ENCODE results near the gene RDH16.

DNA sequence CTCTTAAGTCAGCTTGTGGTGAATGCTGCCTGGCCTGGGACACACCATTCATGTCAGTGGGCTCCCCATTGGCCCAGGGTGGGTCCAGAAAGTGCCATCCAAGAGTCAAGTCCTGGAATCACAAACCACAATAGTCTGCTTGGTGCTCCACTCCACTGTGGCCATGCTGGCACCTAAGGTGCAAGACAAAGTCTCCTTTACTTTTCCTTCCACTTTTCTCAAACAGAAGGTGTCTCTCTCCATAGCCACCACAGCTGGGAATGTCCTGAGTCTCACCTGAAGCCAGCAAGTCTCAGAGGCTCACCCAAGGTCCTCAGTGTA is 9.0 kb downstream of the RDH16 start:
- TF ChIP-seq, protein P1, sequence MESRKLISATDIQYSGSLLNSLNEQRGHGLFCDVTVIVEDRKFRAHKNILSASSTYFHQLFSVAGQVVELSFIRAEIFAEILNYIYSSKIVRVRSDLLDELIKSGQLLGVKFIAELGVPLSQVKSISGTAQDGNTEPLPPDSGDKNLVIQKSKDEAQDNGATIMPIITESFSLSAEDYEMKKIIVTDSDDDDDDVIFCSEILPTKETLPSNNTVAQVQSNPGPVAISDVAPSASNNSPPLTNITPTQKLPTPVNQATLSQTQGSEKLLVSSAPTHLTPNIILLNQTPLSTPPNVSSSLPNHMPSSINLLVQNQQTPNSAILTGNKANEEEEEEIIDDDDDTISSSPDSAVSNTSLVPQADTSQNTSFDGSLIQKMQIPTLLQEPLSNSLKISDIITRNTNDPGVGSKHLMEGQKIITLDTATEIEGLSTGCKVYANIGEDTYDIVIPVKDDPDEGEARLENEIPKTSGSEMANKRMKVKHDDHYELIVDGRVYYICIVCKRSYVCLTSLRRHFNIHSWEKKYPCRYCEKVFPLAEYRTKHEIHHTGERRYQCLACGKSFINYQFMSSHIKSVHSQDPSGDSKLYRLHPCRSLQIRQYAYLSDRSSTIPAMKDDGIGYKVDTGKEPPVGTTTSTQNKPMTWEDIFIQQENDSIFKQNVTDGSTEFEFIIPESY (IDR thresholded peaks at IDR 0.05): no peak
- TF ChIP-seq, protein P2, sequence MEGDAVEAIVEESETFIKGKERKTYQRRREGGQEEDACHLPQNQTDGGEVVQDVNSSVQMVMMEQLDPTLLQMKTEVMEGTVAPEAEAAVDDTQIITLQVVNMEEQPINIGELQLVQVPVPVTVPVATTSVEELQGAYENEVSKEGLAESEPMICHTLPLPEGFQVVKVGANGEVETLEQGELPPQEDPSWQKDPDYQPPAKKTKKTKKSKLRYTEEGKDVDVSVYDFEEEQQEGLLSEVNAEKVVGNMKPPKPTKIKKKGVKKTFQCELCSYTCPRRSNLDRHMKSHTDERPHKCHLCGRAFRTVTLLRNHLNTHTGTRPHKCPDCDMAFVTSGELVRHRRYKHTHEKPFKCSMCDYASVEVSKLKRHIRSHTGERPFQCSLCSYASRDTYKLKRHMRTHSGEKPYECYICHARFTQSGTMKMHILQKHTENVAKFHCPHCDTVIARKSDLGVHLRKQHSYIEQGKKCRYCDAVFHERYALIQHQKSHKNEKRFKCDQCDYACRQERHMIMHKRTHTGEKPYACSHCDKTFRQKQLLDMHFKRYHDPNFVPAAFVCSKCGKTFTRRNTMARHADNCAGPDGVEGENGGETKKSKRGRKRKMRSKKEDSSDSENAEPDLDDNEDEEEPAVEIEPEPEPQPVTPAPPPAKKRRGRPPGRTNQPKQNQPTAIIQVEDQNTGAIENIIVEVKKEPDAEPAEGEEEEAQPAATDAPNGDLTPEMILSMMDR (IDR thresholded peaks at IDR 0.05; ENCODE audit: low read depth, low read length, missing input control): no peak
- no peak for TF ChIP-seq TAF1 (conservative IDR thresholded peaks at IDR 0.05)
- TF ChIP-seq, protein P3, sequence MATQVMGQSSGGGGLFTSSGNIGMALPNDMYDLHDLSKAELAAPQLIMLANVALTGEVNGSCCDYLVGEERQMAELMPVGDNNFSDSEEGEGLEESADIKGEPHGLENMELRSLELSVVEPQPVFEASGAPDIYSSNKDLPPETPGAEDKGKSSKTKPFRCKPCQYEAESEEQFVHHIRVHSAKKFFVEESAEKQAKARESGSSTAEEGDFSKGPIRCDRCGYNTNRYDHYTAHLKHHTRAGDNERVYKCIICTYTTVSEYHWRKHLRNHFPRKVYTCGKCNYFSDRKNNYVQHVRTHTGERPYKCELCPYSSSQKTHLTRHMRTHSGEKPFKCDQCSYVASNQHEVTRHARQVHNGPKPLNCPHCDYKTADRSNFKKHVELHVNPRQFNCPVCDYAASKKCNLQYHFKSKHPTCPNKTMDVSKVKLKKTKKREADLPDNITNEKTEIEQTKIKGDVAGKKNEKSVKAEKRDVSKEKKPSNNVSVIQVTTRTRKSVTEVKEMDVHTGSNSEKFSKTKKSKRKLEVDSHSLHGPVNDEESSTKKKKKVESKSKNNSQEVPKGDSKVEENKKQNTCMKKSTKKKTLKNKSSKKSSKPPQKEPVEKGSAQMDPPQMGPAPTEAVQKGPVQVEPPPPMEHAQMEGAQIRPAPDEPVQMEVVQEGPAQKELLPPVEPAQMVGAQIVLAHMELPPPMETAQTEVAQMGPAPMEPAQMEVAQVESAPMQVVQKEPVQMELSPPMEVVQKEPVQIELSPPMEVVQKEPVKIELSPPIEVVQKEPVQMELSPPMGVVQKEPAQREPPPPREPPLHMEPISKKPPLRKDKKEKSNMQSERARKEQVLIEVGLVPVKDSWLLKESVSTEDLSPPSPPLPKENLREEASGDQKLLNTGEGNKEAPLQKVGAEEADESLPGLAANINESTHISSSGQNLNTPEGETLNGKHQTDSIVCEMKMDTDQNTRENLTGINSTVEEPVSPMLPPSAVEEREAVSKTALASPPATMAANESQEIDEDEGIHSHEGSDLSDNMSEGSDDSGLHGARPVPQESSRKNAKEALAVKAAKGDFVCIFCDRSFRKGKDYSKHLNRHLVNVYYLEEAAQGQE (IDR thresholded peaks at IDR 0.05): no peak
- TF ChIP-seq YY1 (IDR thresholded peaks at IDR 0.05): peak; percentile 0
- no peak for TF ChIP-seq NR2F2 (IDR thresholded peaks at IDR 0.05)
- TF ChIP-seq, protein P4, sequence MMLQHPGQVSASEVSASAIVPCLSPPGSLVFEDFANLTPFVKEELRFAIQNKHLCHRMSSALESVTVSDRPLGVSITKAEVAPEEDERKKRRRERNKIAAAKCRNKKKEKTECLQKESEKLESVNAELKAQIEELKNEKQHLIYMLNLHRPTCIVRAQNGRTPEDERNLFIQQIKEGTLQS (IDR thresholded peaks at IDR 0.05): no peak
- no peak for TF ChIP-seq JUND (IDR thresholded peaks at IDR 0.05)
